ENCODE data around the gene SP6. TPM values are rescaled to one million over a fixed set of nuclear protein-coding genes. Genes with fewer than 3 reads are reported as not detected.

SP6 gene
- total RNA-seq, 2 donors from 2014 or later = 0.19 to 0.48 TPM

DNA sequence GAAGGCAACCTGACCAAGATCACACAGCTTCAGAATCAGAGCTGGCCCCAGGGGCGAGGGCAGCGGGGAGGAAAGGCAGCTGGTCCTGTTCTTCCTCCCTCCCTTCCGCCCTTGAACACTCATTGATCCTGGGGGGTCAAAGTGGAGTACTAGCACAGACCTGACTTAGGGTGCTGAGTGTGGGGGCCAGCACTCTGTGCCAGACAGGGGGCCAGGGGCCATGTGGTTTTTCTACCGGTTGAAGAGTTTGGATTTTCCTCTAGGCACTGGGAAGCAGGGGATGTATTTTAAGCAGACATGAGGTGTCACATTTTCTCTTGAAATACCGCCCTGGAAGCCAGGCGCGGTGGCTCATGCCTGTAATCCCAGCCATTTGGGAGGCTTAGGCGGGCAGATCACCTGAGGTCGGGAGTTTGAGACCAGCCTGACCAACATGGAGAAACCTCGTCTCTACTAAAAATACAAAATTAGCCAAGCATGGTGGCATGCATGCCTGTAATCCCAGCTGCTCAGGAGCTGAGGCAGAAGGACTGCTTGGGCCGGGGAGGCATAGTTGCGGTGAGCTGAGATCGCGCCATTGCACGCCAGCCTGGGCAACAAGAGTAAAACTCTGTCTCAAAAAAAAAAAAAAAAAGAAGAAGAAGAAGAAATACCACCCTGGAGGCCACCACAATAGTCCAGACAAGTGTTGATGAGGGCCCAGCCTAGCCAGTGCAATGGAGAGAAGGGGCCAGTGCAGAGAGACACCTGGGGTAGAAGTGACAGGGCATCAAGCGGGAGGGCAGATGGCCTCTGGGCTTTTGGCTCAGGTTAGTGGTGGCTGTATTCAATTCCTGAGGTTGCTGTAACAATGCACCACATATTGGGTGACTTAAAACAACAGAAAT lies 44.7 kb downstream of the SP6 start:
- DNase-seq (ENCODE audit: low spot score) = peak; percentile 58
- intact Hi-C loops (cut with DNase I) = no loop called here

DNA sequence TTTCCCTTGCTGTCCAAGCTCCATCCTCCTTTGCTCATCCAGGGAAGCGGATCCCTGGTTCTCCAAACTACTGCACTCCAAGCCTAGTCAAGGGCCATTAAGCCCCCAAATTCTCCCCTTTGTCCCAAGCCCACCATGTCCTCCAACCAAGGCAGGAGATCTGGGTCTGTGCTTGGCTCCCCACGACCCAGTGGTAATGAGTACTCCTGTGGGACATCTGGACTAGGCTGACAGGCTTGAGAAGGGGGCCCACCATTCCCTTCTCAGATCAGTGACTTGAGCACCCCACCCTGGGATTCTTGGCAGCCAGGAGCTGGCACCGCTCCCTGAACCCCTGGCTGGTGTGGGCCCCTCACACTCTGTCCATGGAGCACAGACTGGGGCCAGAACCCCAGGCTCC lies 46.5 kb downstream of the SP6 start:
- intact Hi-C loops (cut with DNase I) = no loop called here
- DNase-seq (ENCODE audit: low spot score) = peak; percentile 51

- DNase-seq (ENCODE audit: low spot score) = peak; percentile 31
- intact Hi-C loops (cut with DNase I) = no loop called here
These were observed 47.2 kb downstream of the SP6 start for GRCh38 chr17:47803751-47804150.

DNA sequence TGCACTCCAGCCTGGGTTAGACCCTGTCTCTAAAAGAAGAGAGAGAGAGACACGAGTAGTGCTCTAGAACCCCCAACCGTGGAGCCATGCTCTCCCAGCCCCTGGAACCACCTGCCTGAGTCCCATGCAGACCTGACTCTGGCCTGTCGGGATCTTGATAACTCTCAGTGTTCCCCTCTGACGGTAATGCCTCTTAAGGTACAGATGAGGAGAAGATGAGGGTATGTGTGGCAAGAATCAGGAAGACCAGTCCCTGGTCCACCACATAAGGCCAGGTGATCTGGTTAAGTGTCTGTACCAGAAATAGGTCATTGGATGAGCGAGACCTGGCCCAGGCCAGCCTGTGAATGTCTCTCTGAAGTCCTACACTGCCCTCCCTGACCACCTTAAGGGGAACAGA lies 47.8 kb downstream of the SP6 start:
- DNase-seq (ENCODE audit: low spot score) = peak; percentile 14
- intact Hi-C loops (cut with DNase I) = no loop called here

DNA sequence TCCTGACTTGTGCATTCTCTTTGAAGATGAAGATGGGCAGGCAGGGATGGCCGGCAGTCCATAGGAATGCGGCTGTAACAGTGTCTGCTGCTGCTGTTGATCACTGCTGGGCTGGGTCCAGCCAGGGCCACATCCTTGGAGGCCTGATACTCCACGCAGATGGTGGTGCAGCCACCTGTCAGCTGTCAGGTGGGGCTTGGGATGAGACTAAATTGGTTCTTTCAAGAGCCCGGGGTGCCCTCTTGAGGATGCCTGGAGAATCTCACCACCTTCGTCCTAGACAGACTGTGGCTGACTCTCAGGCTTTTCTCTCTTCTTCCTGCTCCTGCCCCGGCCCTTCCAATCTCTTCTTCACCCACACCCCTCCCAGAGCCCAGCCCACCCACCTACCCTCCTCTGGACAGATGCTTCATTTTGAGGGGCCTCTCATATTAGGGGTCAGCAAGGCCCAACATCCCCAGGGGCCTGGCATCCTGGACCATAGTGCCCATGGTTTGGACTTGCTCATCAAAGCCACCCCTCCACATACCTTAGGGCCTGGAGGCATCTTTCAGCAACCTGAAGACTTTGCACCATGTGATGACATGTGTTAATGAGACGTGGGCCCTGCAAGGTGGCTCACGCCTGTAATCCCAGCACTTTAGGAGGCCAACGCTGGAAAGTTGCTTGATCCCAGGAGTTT lies 48.5 kb downstream of the SP6 start:
- DNase-seq (ENCODE audit: low spot score) = peak; percentile 78
- intact Hi-C loops (cut with DNase I) = no loop called here

DNA sequence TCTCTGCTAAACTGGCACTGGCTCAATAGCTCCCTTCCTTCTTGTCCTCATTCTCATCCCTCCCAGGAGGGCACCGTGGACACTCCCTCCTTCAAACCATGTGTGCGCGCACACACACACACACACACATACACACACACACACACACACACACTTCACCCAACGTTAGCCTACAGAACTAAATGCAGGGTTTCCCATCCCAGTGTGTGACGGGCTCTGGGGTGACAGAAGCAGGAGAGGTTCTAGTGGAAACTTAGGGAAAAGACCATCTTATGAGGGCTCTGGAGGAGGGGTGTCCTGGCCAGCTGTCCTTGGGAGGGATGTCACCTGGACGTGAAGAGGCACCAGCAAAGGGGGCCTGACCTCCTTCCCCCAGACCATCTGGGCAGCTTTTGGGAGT lies 49.1 kb downstream of the SP6 start:
- intact Hi-C loops (cut with DNase I) = no loop called here
- no peak for DNase-seq (ENCODE audit: low spot score)

GRCh38 chr17:47801176-47801765 lies 49.7 kb downstream of the SP6 start:
- no peak for DNase-seq (ENCODE audit: low spot score)
- intact Hi-C loops (cut with DNase I) = no loop called here

GRCh38 chr17:47800686-47801085 lies 50.3 kb downstream of the SP6 start:
- intact Hi-C loops (cut with DNase I) = no loop called here
- DNase-seq (ENCODE audit: low spot score) = peak; percentile 69

- intact Hi-C loops (cut with DNase I) = no loop called here
- DNase-seq (ENCODE audit: low spot score) = no peak
These were observed 53.2 kb downstream of the SP6 start for GRCh38 chr17:47797797-47798196.

Other genes with a start within 250 kb of the SP6 start
- gene KPNB1, start 201.2 kb downstream of the SP6 start, total RNA-seq = 100 to 1,000 TPM; 193 to 198 TPM
- 10 to 100 TPM; 10.7 to 13.8 TPM for gene TBKBP1, start 157.0 kb downstream of the SP6 start, total RNA-seq
- gene TBX21, start 117.9 kb downstream of the SP6 start, total RNA-seq = under 1 TPM; 0.48 to 0.65 TPM
- gene OSBPL7, start 29.4 kb downstream of the SP6 start, total RNA-seq = 1 to 10 TPM; 6.4 to 9.8 TPM
- gene MRPL10, start 19.6 kb downstream of the SP6 start, total RNA-seq = 10 to 100 TPM; 23.9 to 28.6 TPM
- gene LRRC46, start 19.5 kb downstream of the SP6 start, total RNA-seq = not detected
- gene SCRN2, start 9.9 kb downstream of the SP6 start, total RNA-seq = 10 to 100 TPM; 13.3 to 17.8 TPM
- gene SP2, start 45.1 kb upstream of the SP6 start, total RNA-seq = 10 to 100 TPM; 13.0 to 15.8 TPM
- gene PNPO, start 90.4 kb upstream of the SP6 start, total RNA-seq = 10 to 100 TPM; 14.5 to 18.8 TPM
- not detected for gene PRR15L, start 106.7 kb upstream of the SP6 start, total RNA-seq
- 10 to 100 TPM; 80.3 to 95.8 TPM for gene CDK5RAP3, start 120.0 kb upstream of the SP6 start, total RNA-seq
- 100 to 1,000 TPM in 1 of 2 donors, 10 to 100 TPM in 1; 75.0 to 136 TPM for gene COPZ2, start 186.6 kb upstream of the SP6 start, total RNA-seq
- 100 to 1,000 TPM; 255 to 263 TPM for gene NFE2L1, start 197.2 kb upstream of the SP6 start, total RNA-seq